Measurements from ENCODE around the gene PAPPA2.

DNA sequence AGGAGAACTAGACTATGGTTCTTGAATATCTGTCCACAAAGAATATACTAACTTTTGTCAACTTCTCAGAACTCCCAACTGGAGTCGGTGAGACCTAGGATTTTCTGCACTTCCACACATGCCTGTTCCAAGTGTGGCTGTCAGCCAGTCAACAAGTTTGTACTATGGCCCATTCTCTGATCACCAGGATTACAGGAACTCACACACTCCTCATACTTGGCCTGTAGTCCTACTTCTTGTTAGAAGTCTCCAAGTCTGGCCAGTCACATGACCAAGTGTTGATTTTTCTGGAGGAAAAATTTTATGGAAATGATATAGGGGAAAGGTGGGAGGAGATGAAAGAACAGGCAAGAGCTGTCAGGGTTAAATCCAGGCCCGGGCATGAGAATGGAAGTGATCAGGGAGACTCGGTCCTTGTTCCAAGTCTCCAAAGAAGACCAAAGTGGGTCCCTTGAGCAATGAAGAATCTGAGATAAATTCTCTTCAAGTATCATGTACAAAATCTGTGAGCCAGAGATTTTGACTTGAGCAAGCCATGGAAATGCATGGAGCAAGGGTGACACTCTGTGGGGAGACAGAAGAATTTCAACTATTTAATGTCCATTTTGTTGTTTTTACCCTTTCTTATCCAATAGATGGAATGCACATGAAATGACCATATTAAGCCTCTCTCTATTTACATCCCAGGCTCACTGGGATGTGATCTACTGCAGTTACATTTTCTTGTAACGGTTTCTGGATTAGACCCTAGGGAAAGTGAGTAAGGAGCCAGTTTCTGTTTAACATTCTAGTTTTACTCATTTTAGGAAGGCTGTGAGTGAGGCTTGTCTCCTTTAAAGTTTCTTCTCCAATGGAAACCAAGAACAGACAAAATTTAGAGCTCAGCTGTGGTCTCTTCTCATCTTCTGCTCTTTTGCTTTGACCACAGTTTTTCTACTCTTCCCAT lies 380.6 kb downstream of the PAPPA2 start:
- TF ChIP-seq, protein P1, sequence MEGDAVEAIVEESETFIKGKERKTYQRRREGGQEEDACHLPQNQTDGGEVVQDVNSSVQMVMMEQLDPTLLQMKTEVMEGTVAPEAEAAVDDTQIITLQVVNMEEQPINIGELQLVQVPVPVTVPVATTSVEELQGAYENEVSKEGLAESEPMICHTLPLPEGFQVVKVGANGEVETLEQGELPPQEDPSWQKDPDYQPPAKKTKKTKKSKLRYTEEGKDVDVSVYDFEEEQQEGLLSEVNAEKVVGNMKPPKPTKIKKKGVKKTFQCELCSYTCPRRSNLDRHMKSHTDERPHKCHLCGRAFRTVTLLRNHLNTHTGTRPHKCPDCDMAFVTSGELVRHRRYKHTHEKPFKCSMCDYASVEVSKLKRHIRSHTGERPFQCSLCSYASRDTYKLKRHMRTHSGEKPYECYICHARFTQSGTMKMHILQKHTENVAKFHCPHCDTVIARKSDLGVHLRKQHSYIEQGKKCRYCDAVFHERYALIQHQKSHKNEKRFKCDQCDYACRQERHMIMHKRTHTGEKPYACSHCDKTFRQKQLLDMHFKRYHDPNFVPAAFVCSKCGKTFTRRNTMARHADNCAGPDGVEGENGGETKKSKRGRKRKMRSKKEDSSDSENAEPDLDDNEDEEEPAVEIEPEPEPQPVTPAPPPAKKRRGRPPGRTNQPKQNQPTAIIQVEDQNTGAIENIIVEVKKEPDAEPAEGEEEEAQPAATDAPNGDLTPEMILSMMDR (IDR thresholded peaks at IDR 0.05), result peak; percentile 42 to 77 (median 61)
- no peak for TF ChIP-seq POLR2A (IDR thresholded peaks at IDR 0.05)
